GM23248 (cell line): ENCODE results near the gene ZNF143.

ENCODE experiments used
- EZH2 ChIP-seq: fragments of 200-600 bp; sonication (generic); IDR thresholded peaks from 2 replicates; pipeline ENCODE4 v1.6.1; 2018; ENCODE audit warnings: antibody characterized with exemption, mild to moderate bottlenecking; ENCODE audit not compliant: insufficient read depth, poor library complexity, severe bottlenecking
- EZH2phosphoT487 ChIP-seq: fragments of 200-600 bp; sonication (generic); IDR thresholded peaks from 2 replicates; pipeline ENCODE4 v1.6.1; 2018; ENCODE audit warnings: antibody characterized with exemption, moderate library complexity, mild to moderate bottlenecking, low read depth; ENCODE audit not compliant: insufficient read depth

DNA sequence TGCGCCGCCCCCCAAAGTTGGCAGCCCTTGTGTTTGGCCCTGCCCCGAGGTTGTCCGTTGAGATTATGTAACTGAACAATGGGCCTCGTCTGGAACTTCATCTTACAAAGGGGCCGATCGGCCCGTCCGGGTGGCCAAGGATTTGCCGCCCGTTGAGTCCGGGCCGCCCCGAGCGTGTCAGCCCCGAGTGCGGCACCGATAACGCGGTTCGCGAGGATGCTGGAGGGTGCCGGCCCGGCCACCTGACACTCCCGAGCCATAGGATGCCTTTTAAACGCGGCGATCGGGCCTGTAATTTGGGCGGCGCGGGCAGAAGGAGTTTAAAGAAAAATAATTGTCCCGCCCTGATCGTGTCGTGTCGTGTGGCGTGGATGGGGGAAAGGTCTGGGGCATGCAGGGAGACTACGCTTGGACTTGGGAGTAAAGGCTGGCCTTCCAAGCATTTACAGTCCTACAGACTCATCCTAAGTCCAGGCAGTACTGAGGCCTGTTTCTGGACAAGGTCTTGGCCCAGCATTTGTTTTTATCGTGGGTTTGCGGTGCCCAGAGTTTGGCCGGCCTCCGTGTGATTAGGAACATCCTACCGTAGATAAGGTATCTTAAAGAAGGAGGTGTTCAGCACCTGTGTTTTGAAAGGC is 113.9 kb downstream of the ZNF143 start:
- TF ChIP-seq EZH2phosphoT487: no peak
- no peak for TF ChIP-seq EZH2
